G401 (cell line): ENCODE measurements around the gene PLA2G4F. TPM values are rescaled to one million over a fixed set of nuclear protein-coding genes. Genes with fewer than 3 reads are reported as not detected.

Experiments used
- DNase-seq: peaks from one replicate; pipeline ENCODE4 v3.0.0-alpha.2; 2015; ENCODE audit warnings: low spot score
- in situ Hi-C: cut with HindIII; loops from 2 replicates; pipeline ENCODE4 v1.10.0; 2016; ENCODE audit warnings: low sequenced_read_pairs, mixed read lengths
- total RNA-seq: library from RNA; depleted of rRNA; stranded (reverse); fragments of >200 nt; shearing (Covaris generic); gene quantifications from 2 replicates; pipeline ENCODE4 v1.2.3, GENCODE V29; 2014; rRNA removed

Gene PLA2G4F
- not detected in 2 replicates for total RNA-seq

GRCh38 chr15:42156243-42156922, at the start of gene PLA2G4F:
PLA2G4F (minus strand) TSS chr15:42156636; CDS start chr15:42156549, 87 bp downstream.
- in situ Hi-C loops, result no loop called here
- no peak for DNase-seq

GRCh38 chr15:42203891-42204290, 47.5 kb upstream of the PLA2G4F start:
- no peak for DNase-seq
- in situ Hi-C loops, result no loop called here

- in situ Hi-C loops, result no loop called here
- DNase-seq, result no peak
Measured at GRCh38 chr15:42202653-42203052, 46.2 kb upstream of the PLA2G4F start.

DNA sequence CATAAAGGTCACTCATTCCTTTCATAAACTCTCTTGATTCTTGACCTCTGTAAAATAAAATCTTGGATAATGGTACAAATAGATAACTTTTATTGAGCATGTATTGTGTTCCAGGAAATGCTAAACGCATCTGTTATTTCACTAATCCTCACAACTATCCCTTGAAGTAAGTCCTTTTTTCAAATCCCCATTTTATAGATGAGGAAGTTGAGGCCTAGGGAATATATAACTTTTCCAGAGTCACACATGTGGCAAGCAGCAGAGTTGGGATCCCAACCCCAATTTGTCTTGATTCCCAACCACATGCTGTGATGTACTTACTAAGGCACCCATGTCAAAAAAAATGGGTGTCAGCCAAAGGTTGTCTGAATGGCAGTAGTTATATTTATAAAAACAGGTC, 45.4 kb upstream of the PLA2G4F start:
- DNase-seq, result no peak
- in situ Hi-C loops, result no loop called here

- in situ Hi-C loops, result no loop called here
- no peak for DNase-seq
Measured at GRCh38 chr15:42199126-42199525, 42.7 kb upstream of the PLA2G4F start.

- in situ Hi-C loops, result no loop called here
- no peak for DNase-seq
Measured at GRCh38 chr15:42198516-42198915, 42.1 kb upstream of the PLA2G4F start.

- DNase-seq, result no peak
- in situ Hi-C loops, result no loop called here
Measured at GRCh38 chr15:42194513-42194912, 38.1 kb upstream of the PLA2G4F start.

DNA sequence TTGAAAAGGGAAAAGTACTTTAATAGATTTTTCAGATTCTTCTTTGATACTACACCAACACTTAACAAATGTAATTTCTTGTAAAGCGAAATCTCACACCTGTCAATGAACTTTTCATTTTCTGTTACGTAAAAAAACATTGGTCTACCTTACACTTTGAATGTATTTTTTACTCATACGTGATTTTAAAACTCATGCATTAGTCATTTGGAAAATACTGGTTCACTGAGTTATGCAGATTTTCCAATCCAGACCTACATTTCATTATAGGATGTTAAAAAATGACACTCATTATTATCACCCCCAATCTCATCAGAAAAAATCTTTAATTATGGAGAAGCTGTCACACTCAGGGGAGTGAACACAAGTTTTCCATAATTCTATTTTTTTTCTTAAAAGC, 36.9 kb upstream of the PLA2G4F start:
- in situ Hi-C loops, result no loop called here
- DNase-seq, result no peak

DNA sequence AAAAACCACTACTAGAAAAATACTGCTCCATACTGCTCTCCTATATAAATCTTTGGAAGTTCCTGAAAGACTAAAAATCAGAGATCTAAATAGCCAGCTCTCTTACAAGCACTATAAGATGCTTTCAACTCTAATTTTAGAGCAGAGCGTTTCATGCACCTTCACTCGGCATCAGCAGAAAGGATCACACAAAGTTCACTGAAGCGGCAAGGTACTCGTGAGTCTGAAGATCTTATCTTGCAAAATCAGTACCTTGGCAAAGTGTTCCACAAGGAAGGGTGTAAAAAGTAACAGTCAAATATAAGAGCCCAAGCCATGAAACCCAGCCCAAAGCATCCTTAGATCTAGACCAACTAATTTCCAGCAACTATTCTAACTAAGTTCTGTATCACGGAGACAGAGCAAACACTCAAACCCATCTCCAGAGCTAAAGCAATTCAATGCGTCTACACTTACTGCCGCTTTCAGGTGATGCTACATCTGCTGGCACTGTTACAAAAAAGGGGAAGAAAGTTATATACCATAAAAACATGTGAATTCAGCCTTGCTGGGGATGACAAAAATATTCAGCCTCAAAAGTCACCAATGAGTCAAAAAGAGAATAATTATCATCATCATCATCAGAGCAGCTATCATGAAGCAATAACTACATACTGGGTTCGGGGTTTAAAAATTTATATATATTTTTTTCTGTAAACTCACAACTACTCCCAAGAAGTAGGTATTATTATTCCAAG, 35.3 kb upstream of the PLA2G4F start:
- no peak for DNase-seq
- in situ Hi-C loops, result no loop called here

GRCh38 chr15:42190370-42190769, 33.9 kb upstream of the PLA2G4F start:
- no peak for DNase-seq
- in situ Hi-C loops, result no loop called here

GRCh38 chr15:42185801-42186200, 29.4 kb upstream of the PLA2G4F start:
- no peak for DNase-seq
- in situ Hi-C loops, result no loop called here

DNA sequence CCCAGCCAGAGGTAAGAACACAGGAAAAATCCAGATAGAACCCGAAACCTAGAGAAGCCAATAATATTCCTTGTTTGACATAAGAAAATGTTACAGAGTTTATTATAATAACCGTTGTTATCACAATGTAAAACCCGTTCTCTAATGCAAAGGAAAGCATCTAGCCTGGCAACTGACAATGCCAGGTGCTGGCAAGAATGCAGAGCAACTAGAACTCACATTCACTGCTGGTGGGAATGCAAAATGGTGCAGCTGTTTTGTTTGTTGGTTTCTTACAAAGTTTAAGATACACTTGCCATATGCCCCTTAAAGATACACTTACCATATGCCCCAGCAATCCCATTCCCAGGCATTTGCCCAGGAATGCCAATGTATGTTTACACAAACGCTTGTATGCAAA, 28.3 kb upstream of the PLA2G4F start:
- in situ Hi-C loops, result no loop called here

GRCh38 chr15:42184296-42184695, 27.9 kb upstream of the PLA2G4F start:
- in situ Hi-C loops, result no loop called here

More for the DNA sequence above, 28.3 kb upstream of the PLA2G4F start:
- DNase-seq, result no peak

DNA sequence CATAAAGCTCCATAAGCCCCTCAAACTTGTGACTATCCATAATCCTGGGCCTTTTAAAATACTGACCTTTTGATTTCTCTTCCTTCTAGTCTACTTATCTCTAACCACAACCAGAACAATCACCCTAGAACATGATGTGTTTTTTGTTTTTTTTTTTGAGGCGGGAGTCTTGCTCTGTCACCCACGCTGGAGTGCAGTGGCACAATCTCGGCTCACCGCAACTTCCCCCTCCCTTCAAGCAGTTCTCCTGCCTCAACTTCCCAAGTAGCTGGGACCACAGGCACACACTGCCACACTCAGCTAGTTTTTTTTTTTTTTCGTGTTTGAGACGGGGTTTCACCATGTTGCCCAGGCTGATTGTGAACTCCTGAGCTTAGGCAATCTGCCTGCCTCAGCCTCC, 26.5 kb upstream of the PLA2G4F start:
- DNase-seq, result no peak
- in situ Hi-C loops, result no loop called here

More at GRCh38 chr15:42184296-42184695, 27.9 kb upstream of the PLA2G4F start:
- no peak for DNase-seq

DNA sequence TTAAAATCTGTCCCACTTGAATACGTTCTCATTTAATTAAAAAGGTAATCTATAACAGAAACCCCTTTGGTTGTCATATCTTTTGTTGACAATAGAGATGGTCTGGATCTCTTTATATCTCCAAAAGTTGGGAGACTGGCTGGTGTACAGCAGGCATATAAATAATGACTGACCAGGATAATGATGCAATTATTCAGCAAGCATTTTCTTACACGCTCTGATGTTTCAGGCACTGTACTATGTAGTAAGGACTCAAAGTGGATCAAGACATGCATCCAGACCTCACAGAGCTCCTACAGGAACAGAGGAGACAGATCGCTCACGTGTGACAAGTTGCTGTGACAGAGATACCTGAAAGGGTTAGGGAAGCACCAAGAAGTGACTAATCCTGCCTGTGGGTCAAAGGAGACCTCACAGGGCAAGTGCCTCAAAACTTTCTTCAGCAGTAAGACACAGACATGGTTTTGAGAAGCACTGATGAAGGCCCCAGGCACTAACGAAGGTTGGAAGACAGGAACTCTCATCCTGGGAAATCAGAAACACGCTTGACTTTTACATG, 26.0 kb upstream of the PLA2G4F start:
- in situ Hi-C loops, result no loop called here
- DNase-seq, result no peak

DNA sequence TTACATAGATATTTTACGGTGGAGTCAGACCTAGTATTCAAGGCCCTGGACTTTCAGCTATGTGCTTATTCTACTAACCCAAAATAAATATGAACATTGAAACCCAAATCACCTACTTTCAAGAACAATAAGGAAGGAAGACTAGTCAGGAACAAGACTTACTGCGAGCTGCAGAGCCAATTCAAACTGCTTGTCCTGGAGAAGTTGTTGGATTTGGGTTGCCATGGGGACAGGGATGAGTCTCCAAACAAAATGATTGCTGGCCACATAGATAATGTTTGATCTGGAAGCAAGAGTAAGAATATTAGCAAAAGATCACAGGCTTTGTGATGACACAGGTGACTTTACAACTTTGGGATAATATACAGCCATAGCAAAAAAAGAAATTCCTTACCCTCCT, 21.6 kb upstream of the PLA2G4F start:
- in situ Hi-C loops, result no loop called here
- DNase-seq, result no peak

- no peak for DNase-seq
Measured at GRCh38 chr15:42175671-42176070, 19.2 kb upstream of the PLA2G4F start.

GRCh38 chr15:42172475-42172874, 16.0 kb upstream of the PLA2G4F start:
- in situ Hi-C loops, result no loop called here
- DNase-seq, result no peak

More at GRCh38 chr15:42175671-42176070, 19.2 kb upstream of the PLA2G4F start:
- in situ Hi-C loops, result no loop called here

DNA sequence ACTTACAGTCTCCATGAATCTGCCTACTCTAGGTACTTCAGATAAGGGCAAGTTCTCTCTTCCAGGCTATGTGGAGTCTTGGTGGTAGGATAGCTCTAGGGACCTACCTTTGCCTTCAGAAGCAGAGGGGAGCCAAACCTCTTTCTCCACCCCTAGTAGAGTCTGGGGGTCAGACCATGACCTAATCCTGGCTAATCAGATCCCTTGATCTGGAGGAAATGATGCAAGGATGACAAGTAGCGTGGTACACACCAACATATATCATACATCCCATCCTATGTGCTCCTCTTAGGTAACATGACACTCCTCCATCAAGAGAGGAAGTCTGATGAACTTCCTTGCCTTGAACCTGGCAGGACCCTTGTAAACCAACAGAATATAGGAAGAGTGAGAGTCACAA, 15.4 kb upstream of the PLA2G4F start:
- in situ Hi-C loops, result no loop called here
- no peak for DNase-seq

- no peak for DNase-seq
- in situ Hi-C loops, result no loop called here
Measured at GRCh38 chr15:42171122-42171521, 14.7 kb upstream of the PLA2G4F start.
